CD4-positive, alpha-beta T cell (primary cell): ENCODE data around the gene VWA1. TPM values are rescaled to one million over a fixed set of nuclear protein-coding genes. Genes with fewer than 3 reads are reported as not detected.
A peak's percentile ranks its signal among the peaks of the same experiment; 100 is the strongest.
"Not testable (repeated sequence)": the region's sequence is repeated elsewhere in the genome, so short reads cannot be mapped to it uniquely, and the experiment has no call there.

Source experiments
- ATAC-seq: fragments of 200-7000 bp; cut with Tn5 transposase; one replicate; pipeline ENCODE4 v1.10.0; 2022; ENCODE audit warnings: mild to moderate bottlenecking; ENCODE audit not compliant: poor library complexity
- CTCF ChIA-PET: fragments of 350-600 bp; sonication (Branson Sonifier 250); formaldehyde crosslinking; loops from one replicate; lab custom pipeline; 2021; ENCODE audit warnings: antibody characterized with exemption, inconsistent platforms; lab: Charles Lee
- POLR2A ChIA-PET: fragments of 350-600 bp; sonication (Branson Sonifier 250); formaldehyde crosslinking; loops from one replicate; lab custom pipeline; 2021; ENCODE audit warnings: antibody characterized with exemption, inconsistent platforms; lab: Charles Lee
- DNase-seq, 14 experiments: peaks; one replicate each; pipeline ENCODE4 v3.0.0-alpha.2; 2013 to 2020; ENCODE audit warnings: mixed read lengths in 2 of 14
- H3K27ac ChIP-seq, 2 donors: one replicate each; pipeline versions ENCODE4 v1.5.1 to v1.7.0; 2013; ENCODE audit warnings: low read length in 2 of 2, low read depth in 1 of 2, mild to moderate bottlenecking in 1 of 2
- H3K27me3 ChIP-seq, 2 experiments: 1 replicate in 1 of 2; 2 replicates in 1 of 2; pipeline versions ENCODE4 v1.6.1 to v1.7.0; 2013; ENCODE audit warnings: low read length in 2 of 2, control low read depth in 1 of 2, mild to moderate bottlenecking in 1 of 2, moderate library complexity in 1 of 2; ENCODE audit not compliant: insufficient read depth in 2 of 2, control insufficient read depth in 1 of 2
- H3K36me3 ChIP-seq: one replicate; pipeline ENCODE4 v1.6.1; 2013; ENCODE audit warnings: low read length, control low read depth; ENCODE audit not compliant: insufficient read depth
- H3K4me1 ChIP-seq: one replicate; pipeline ENCODE4 v1.6.1; 2013; ENCODE audit warnings: low read length, control low read depth; ENCODE audit not compliant: insufficient read depth
- H3K4me3 ChIP-seq: one replicate; pipeline ENCODE4 v1.5.1; 2013; ENCODE audit warnings: mild to moderate bottlenecking, low read length, moderate library complexity
- H3K9me3 ChIP-seq, 2 experiments: 1 replicate in 1 of 2; 2 replicates in 1 of 2; pipeline versions ENCODE4 v1.6.1 to v1.7.0; 2013; ENCODE audit warnings: low read length in 2 of 2, mild to moderate bottlenecking in 2 of 2, control low read depth in 1 of 2, moderate library complexity in 1 of 2; ENCODE audit not compliant: control insufficient read depth in 1 of 2, insufficient read depth in 1 of 2
- H3K27ac Mint-ChIP-seq: one replicate; pipeline ENCODE4 v1.8.0; 2020; ENCODE audit warnings: mixed read lengths
- H3K27me3 Mint-ChIP-seq: one replicate; pipeline ENCODE4 v1.8.0; 2021; ENCODE audit warnings: mixed read lengths
- H3K36me3 Mint-ChIP-seq: one replicate; pipeline ENCODE4 v1.8.0; 2021; ENCODE audit warnings: low read depth, mixed read lengths
- H3K4me1 Mint-ChIP-seq: one replicate; pipeline ENCODE4 v1.8.0; 2021; ENCODE audit warnings: low read depth, mixed read lengths
- H3K4me3 Mint-ChIP-seq: one replicate; pipeline ENCODE4 v1.8.0; 2020; ENCODE audit warnings: mild to moderate bottlenecking, mixed read lengths
- H3K9me3 Mint-ChIP-seq: one replicate; pipeline ENCODE4 v1.8.0; 2020; ENCODE audit warnings: mixed read lengths
- CTCF ChIP-seq: fragments of 200-600 bp; IDR thresholded peaks from one replicate; pipeline ENCODE4 v1.8.0; 2022; ENCODE audit warnings: antibody characterized with exemption, mild to moderate bottlenecking
- intact Hi-C, 2 experiments: fragments of 100-400 bp; cut with DNase I in 1 of 2; cut with micrococcal nuclease in 1 of 2; formaldehyde crosslinking; loops; one replicate each; pipeline versions ENCODE4 v1.15.1 to v1.9.0; 2023 to 2025; cut with DNase I, micrococcal nuclease
- total RNA-seq, 174 experiments: library from RNA in 2 of 174; stranded (reverse) in 2 of 174; gene quantifications; one replicate each; pipeline ENCODE4 v1.2.3 and lab custom pipeline; 2021 to 2026

Gene VWA1
- total RNA-seq, 2 experiments from 2014 or later: not detected

- no peaks in the 10 kb centered on the region for H3K36me3 ChIP-seq
- DNase-seq (peak in 1 of 14 experiments; percentile 26), ATAC-seq (no peak)
- H3K4me1 ChIP-seq: peaks cover 20% of the 10 kb centered on the region
- H3K27ac ChIP-seq: no peak overlapping the region
- H3K27me3 Mint-ChIP-seq: peaks cover 12% of the 10 kb centered on the region
- no peak overlapping the region for H3K4me3 ChIP-seq
- peaks cover 0 to 22% of the 10 kb centered on the region in 2 experiments for H3K9me3 ChIP-seq
- H3K9me3 Mint-ChIP-seq: no peaks in the 10 kb centered on the region
- intact Hi-C loops: loop anchor here in 1 of 2 experiments (5.0 kb wide), 1 partner anchor 408 kb away; no protein-coding TSS in a partner anchor
- H3K27me3 ChIP-seq: peaks cover 28 to 33% of the 10 kb centered on the region in 2 experiments
- peaks cover 4% of the 10 kb centered on the region for H3K4me1 Mint-ChIP-seq
- no peak overlapping the region for H3K4me3 Mint-ChIP-seq
- no peak for TF ChIP-seq CTCF
- CTCF ChIA-PET: interaction anchor here (1.2 kb wide), 1 partner anchor 64 kb away, joined by 4 read pairs; no protein-coding TSS in a partner anchor
- no peak overlapping the region for H3K27ac Mint-ChIP-seq
- POLR2A ChIA-PET: interaction anchor here (0.7 kb wide), 1 partner anchor 42 kb away, joined by 3 read pairs; the partner anchor contains the start of gene CCNL2
- H3K36me3 Mint-ChIP-seq: no peaks in the 10 kb centered on the region
Measured at GRCh38 chr1:1440262-1441001, 4.9 kb downstream of the VWA1 start.

GRCh38 chr1:1441002-1441888 lies 5.8 kb downstream of the VWA1 start:
- Histone ChIP-seq H3K4me1 (peaks cover 14% of the 10 kb centered on the region), H3K36me3 (no peaks in the 10 kb centered on the region), H3K27me3 (peaks cover 24 to 28% of the 10 kb centered on the region in 2 experiments), H3K27ac (no peak overlapping the region), H3K9me3 (peaks cover 0 to 20% of the 10 kb centered on the region in 2 experiments), H3K4me3 (no peak overlapping the region)
- H3K4me1 Mint-ChIP-seq: peaks cover 4% of the 10 kb centered on the region
- POLR2A ChIA-PET: interaction anchor here (0.7 kb wide), 1 partner anchor 42 kb away, joined by 3 read pairs; the partner anchor contains the start of gene CCNL2
- TF ChIP-seq CTCF: peak; percentile 77
- H3K27me3 Mint-ChIP-seq: peaks cover 9% of the 10 kb centered on the region
- DNase-seq (peak; percentile 35 to 74 (median 49)), ATAC-seq (peak; percentile 93)
- intact Hi-C loops: loop anchor here in 1 of 2 experiments (5.0 kb wide), 1 partner anchor 409 kb away; no protein-coding TSS in a partner anchor
- no peak overlapping the region for H3K27ac Mint-ChIP-seq
- H3K9me3 Mint-ChIP-seq: no peaks in the 10 kb centered on the region
- no peaks in the 10 kb centered on the region for H3K36me3 Mint-ChIP-seq
- CTCF ChIA-PET: interaction anchor here (0.6 to 1.2 kb wide), 2 partner anchors 28 to 64 kb away, joined by 4 read pairs; no protein-coding TSS in a partner anchor
- H3K4me3 Mint-ChIP-seq: no peak overlapping the region

GRCh38 chr1:1442069-1442770 lies 6.7 kb downstream of the VWA1 start:
- CTCF ChIA-PET: no interaction called here
- Mint-ChIP-seq H3K4me1 (peaks cover 4% of the 10 kb centered on the region), H3K9me3 (no peaks in the 10 kb centered on the region), H3K27me3 (peaks cover 6% of the 10 kb centered on the region), H3K4me3 (no peak overlapping the region), H3K27ac (no peak overlapping the region), H3K36me3 (no peaks in the 10 kb centered on the region)
- Histone ChIP-seq H3K9me3 (peaks cover 0 to 10% of the 10 kb centered on the region in 2 experiments), H3K4me1 (peaks cover 8% of the 10 kb centered on the region), H3K4me3 (no peak overlapping the region), H3K27me3 (peaks cover 14 to 19% of the 10 kb centered on the region in 2 experiments), H3K36me3 (no peaks in the 10 kb centered on the region), H3K27ac (no peak overlapping the region)
- DNase-seq (no peak), ATAC-seq (no peak)
- intact Hi-C loops: loop anchor here in 1 of 2 experiments (5.0 kb wide), 1 partner anchor 410 kb away; no protein-coding TSS in a partner anchor
- POLR2A ChIA-PET: no interaction called here
- TF ChIP-seq CTCF: no peak

GRCh38 chr1:1446631-1447030 lies 11.1 kb downstream of the VWA1 start:
- H3K27ac ChIP-seq, CTCF ChIA-PET, H3K4me1 Mint-ChIP-seq, DNase-seq, H3K4me3 ChIP-seq, H3K27me3 Mint-ChIP-seq, H3K36me3 ChIP-seq, H3K36me3 Mint-ChIP-seq, H3K9me3 Mint-ChIP-seq, H3K27me3 ChIP-seq, H3K4me1 ChIP-seq, H3K27ac Mint-ChIP-seq, intact Hi-C loops, ATAC-seq, H3K4me3 Mint-ChIP-seq, H3K9me3 ChIP-seq, POLR2A ChIA-PET: not testable (repeated sequence)
